BJ (cell line): ENCODE results near the gene QRFP. TPM values are rescaled to one million over a fixed set of nuclear protein-coding genes. Genes with fewer than 3 reads are reported as not detected.

ENCODE experiments used
- CTCF ChIA-PET: fragments of 350-600 bp; formaldehyde crosslinking; extraction: SDS; loops from one replicate; lab custom pipeline; 2021; ENCODE audit warnings: antibody characterized with exemption, inconsistent platforms; lab: Yijun Ruan, JAX
- POLR2A ChIA-PET: fragments of 300-600 bp; sonication (Branson Sonifier 250); formaldehyde crosslinking; extraction: SDS; loops from one replicate; lab custom pipeline; 2021; ENCODE audit warnings: antibody characterized with exemption; lab: Charles Lee
- DNase-seq: peaks from one replicate; pipeline ENCODE4 v3.0.0-alpha.2; 2011; ENCODE audit warnings: low read depth
- H3K27me3 ChIP-seq: 2 replicates; pipeline ENCODE4 v1.6.0; 2011; ENCODE audit warnings: low read length; ENCODE audit not compliant: control insufficient read depth, insufficient read depth
- H3K36me3 ChIP-seq: 2 replicates; pipeline ENCODE4 v1.5.1; 2011; ENCODE audit warnings: low read length; ENCODE audit not compliant: control insufficient read depth, insufficient read depth
- H3K4me3 ChIP-seq: 2 replicates; pipeline ENCODE4 v1.5.1; 2011; ENCODE audit warnings: low read depth, mild to moderate bottlenecking, control low read depth, low read length
- polyA plus RNA-seq: library from polyadenylated mRNA; depleted of rRNA; stranded (reverse); fragments of >200 nt; gene quantifications from 2 replicates; pipeline ENCODE4 v1.2.3, GENCODE V29; 2011
- TF ChIP-seq, protein P1 (sequence below): IDR thresholded peaks from 2 replicates; pipeline ENCODE4 v1.5.1; 2011; ENCODE audit warnings: low read depth, mild to moderate bottlenecking, control low read depth, inconsistent platforms, low read length, moderate library complexity; ENCODE audit not compliant: insufficient read depth

QRFP gene
- polyA plus RNA-seq, 1 experiment: not detected

DNA sequence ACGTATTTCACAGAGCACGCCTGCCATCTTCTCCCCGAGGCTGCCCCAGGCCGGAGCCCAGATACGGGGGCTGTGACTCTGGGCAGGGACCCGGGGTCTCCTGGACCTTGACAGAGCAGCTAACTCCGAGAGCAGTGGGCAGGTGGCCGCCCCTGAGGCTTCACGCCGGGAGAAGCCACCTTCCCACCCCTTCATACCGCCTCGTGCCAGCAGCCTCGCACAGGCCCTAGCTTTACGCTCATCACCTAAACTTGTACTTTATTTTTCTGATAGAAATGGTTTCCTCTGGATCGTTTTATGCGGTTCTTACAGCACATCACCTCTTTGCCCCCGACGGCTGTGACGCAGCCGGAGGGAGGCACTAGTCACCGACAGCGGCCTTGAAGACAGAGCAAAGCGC lies 9.6 kb downstream of the QRFP start:
- Histone ChIP-seq H3K36me3 (peaks cover 56% of the 10 kb centered on the region), H3K4me3 (no peak overlapping the region), H3K27me3 (no peaks in the 10 kb centered on the region)
- TF ChIP-seq, protein P1, sequence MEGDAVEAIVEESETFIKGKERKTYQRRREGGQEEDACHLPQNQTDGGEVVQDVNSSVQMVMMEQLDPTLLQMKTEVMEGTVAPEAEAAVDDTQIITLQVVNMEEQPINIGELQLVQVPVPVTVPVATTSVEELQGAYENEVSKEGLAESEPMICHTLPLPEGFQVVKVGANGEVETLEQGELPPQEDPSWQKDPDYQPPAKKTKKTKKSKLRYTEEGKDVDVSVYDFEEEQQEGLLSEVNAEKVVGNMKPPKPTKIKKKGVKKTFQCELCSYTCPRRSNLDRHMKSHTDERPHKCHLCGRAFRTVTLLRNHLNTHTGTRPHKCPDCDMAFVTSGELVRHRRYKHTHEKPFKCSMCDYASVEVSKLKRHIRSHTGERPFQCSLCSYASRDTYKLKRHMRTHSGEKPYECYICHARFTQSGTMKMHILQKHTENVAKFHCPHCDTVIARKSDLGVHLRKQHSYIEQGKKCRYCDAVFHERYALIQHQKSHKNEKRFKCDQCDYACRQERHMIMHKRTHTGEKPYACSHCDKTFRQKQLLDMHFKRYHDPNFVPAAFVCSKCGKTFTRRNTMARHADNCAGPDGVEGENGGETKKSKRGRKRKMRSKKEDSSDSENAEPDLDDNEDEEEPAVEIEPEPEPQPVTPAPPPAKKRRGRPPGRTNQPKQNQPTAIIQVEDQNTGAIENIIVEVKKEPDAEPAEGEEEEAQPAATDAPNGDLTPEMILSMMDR: no peak
- CTCF ChIA-PET: interaction anchor here (2.6 kb wide), 1 partner anchor 18 kb away, joined by 17 read pairs; no protein-coding TSS in a partner anchor
- DNase-seq: no peak
- POLR2A ChIA-PET: no interaction called here

DNA sequence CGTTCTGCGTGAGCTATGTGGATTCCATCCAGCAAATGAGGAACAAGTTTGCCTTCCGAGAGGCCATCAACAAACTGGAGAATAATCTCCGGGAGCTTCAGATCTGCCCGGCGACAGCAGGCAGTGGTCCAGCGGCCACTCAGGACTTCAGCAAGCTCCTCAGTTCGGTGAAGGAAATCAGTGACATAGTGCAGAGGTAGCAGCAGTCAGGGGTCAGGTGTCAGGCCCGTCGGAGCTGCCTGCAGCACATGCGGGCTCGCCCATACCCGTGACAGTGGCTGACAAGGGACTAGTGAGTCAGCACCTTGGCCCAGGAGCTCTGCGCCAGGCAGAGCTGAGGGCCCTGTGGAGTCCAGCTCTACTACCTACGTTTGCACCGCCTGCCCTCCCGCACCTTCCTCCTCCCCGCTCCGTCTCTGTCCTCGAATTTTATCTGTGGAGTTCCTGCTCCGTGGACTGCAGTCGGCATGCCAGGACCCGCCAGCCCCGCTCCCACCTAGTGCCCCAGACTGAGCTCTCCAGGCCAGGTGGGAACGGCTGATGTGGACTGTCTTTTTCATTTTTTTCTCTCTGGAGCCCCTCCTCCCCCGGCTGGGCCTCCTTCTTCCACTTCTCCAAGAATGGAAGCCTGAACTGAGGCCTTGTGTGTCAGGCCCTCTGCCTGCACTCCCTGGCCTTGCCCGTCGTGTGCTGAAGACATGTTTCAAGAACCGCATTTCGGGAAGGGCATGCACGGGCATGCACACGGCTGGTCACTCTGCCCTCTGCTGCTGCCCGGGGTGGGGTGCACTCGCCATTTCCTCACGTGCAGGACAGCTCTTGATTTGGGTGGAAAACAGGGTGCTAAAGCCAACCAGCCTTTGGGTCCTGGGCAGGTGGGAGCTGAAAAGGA lies 10.9 kb downstream of the QRFP start:
- no peak for DNase-seq
- TF ChIP-seq, protein P1: no peak
- peaks cover 61% of the 10 kb centered on the region for H3K36me3 ChIP-seq
- ChIA-PET POLR2A (interaction anchor here (0.5 to 0.6 kb wide), 2 partner anchors 168 to 948 kb away, joined by 7 to 31 read pairs; no protein-coding TSS in a partner anchor), CTCF (interaction anchor here (0.6 to 2.6 kb wide), 5 partner anchors 15 to 185 kb away, joined by 3 to 17 read pairs (median 3); no protein-coding TSS in a partner anchor)
- no peak overlapping the region for H3K4me3 ChIP-seq
- H3K27me3 ChIP-seq: no peaks in the 10 kb centered on the region

DNA sequence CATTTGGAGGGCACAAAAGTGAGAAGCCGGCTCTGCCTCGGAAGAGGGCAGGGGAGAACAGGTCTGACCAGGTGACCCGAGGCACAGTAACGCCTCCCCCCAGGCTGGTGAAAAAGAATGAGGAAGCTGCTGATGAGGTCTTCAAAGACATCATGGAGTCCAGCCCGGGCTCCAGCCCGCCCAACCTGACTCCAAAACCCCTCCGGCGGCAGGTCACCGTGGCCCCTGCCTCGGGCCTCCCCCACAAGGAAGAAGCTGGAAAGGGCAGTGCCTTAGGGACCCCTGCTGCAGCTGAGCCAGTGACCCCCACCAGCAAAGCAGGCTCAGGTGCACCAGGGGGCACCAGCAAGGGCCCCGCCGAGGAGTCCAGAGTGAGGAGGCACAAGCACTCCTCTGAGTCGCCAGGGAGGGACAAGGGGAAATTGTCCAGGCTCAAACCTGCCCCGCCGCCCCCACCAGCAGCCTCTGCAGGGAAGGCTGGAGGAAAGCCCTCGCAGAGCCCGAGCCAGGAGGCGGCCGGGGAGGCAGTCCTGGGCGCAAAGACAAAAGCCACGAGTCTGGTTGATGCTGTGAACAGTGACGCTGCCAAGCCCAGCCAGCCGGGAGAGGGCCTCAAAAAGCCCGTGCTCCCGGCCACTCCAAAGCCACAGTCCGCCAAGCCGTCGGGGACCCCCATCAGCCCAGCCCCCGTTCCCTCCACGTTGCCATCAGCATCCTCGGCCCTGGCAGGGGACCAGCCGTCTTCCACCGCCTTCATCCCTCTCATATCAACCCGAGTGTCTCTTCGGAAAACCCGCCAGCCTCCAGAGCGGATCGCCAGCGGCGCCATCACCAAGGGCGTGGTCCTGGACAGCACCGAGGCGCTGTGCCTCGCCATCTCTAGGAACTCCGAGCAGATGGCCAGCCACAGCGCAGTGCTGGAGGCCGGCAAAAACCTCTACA lies 11.8 kb downstream of the QRFP start:
- CTCF ChIA-PET: interaction anchor here (0.6 to 2.6 kb wide), 5 partner anchors 16 to 184 kb away, joined by 3 to 17 read pairs (median 3); no protein-coding TSS in a partner anchor
- H3K36me3 ChIP-seq: peaks cover 68% of the 10 kb centered on the region
- TF ChIP-seq, protein P1: no peak

DNA sequence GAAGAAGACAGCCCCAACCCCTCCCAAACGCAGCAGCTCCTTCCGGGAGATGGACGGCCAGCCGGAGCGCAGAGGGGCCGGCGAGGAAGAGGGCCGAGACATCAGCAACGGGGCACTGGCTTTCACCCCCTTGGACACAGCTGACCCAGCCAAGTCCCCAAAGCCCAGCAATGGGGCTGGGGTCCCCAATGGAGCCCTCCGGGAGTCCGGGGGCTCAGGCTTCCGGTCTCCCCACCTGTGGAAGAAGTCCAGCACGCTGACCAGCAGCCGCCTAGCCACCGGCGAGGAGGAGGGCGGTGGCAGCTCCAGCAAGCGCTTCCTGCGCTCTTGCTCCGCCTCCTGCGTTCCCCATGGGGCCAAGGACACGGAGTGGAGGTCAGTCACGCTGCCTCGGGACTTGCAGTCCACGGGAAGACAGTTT lies 12.5 kb downstream of the QRFP start:
- no peak for DNase-seq
- Histone ChIP-seq H3K36me3 (peaks cover 72% of the 10 kb centered on the region), H3K27me3 (no peaks in the 10 kb centered on the region), H3K4me3 (no peak overlapping the region)
- POLR2A ChIA-PET: no interaction called here
- TF ChIP-seq, protein P1: no peak
- CTCF ChIA-PET: interaction anchor here (0.6 to 2.1 kb wide), 3 partner anchors 17 to 177 kb away, joined by 3 to 7 read pairs (median 3); no protein-coding TSS in a partner anchor

More for the DNA sequence above, 11.8 kb downstream of the QRFP start:
- Histone ChIP-seq H3K27me3 (no peaks in the 10 kb centered on the region), H3K4me3 (no peak overlapping the region)
- DNase-seq: no peak
- POLR2A ChIA-PET: interaction anchor here (0.5 kb wide), 1 partner anchor 167 kb away, joined by 31 read pairs; no protein-coding TSS in a partner anchor
